ENCODE data around the gene MB. TPM values are rescaled to one million over a fixed set of nuclear protein-coding genes. Genes with fewer than 3 reads are reported as not detected.

The MB gene
- total and polyA plus RNA-seq, 4 donors: 0.13 to 0.25 TPM; not detected in 2

GRCh38 chr22:35660291-35661127 lies 43.4 kb upstream of the MB start:
- Histone ChIP-seq H3K27ac (ENCODE audit: low read depth in 1 of 2, low read length in 2 of 2) (peak overlapping the region in 1 of 2 donors; percentile 30), H3K36me3 (ENCODE audit: control insufficient read depth in 4 of 4, insufficient read depth in 3 of 4, low read depth in 1 of 4, low read length in 3 of 4) (peaks cover 14 to 53% (median 39%) of the 10 kb centered on the region in 4 donors), H3K4me1 (ENCODE audit: control insufficient read depth in 4 of 4, insufficient read depth in 4 of 4, low read length in 3 of 4) (peaks cover 2 to 31% (median 25%) of the 10 kb centered on the region in 4 donors)

More at GRCh38 chr22:35660291-35661127, 43.4 kb upstream of the MB start:
- WGBS: 88% methylated on average over 2 of the region's 2 CpGs
- no peak overlapping the region for H3K9ac ChIP-seq (ENCODE audit: low read depth in 1 of 2, low read length in 2 of 2)
- no peak for TF ChIP-seq RAD21 (IDR thresholded peaks at IDR 0.05)
- no peak for TF ChIP-seq SP1 (IDR thresholded peaks at IDR 0.05)
- no peak for TF ChIP-seq MAX (IDR thresholded peaks at IDR 0.05)
- TF ChIP-seq GABPA (IDR thresholded peaks at IDR 0.05 in 1 of 2, conservative IDR thresholded peaks at IDR 0.05 in 1 of 2): no peak
- TF ChIP-seq EGR1 (IDR thresholded peaks at IDR 0.05; ENCODE audit: low read depth in 2 of 2): no peak
- TF ChIP-seq REST (IDR thresholded peaks at IDR 0.05): no peak
- TF ChIP-seq NR2F2 (IDR thresholded peaks at IDR 0.05): no peak
- no peak for TF ChIP-seq JUND (IDR thresholded peaks at IDR 0.05)
- TF ChIP-seq HNF4A (conservative IDR thresholded peaks at IDR 0.05): no peak
- TF ChIP-seq ATF3 (IDR thresholded peaks at IDR 0.05): no peak
- no peak for TF ChIP-seq HNF4G (IDR thresholded peaks at IDR 0.05)
- TF ChIP-seq TAF1 (conservative IDR thresholded peaks at IDR 0.05): no peak
- TF ChIP-seq FOXA2 (IDR thresholded peaks at IDR 0.05): no peak
- TF ChIP-seq ZBTB33 (IDR thresholded peaks at IDR 0.05): no peak
- no peak for TF ChIP-seq RXRA (IDR thresholded peaks at IDR 0.05)
- no peak for TF ChIP-seq FOXA1 (IDR thresholded peaks at IDR 0.05)
- no peak for TF ChIP-seq YY1 (IDR thresholded peaks at IDR 0.05)
- TF ChIP-seq CTCF (IDR thresholded peaks at IDR 0.05; ENCODE audit: low read depth, low read length, missing input control): no peak
- no peak for DNase-seq (ENCODE audit: low spot score)
- H3K27me3 ChIP-seq (ENCODE audit: control insufficient read depth in 4 of 4, insufficient read depth in 4 of 4, low read length in 3 of 4): no peaks in the 10 kb centered on the region
- H3K9me3 ChIP-seq (ENCODE audit: control insufficient read depth in 4 of 4, low read length in 3 of 4): no peaks in the 10 kb centered on the region
- no peak overlapping the region for H3K4me3 ChIP-seq (ENCODE audit: low read depth in 1 of 3, low read length in 3 of 3)

All from liver (tissue), 9 donors.